Ishikawa (cell line): ENCODE data around the gene TRIP12.

Experiments
- CEBPB ChIP-seq: IDR thresholded peaks from 2 replicates; pipeline ENCODE4 v1.6.1; 2012
- CREB1 ChIP-seq: IDR thresholded peaks from 2 replicates; pipeline ENCODE4 v1.6.1; 2012; ENCODE audit warnings: low read depth
- EGR1 ChIP-seq: IDR thresholded peaks from 2 replicates; pipeline ENCODE4 v1.6.1; 2012
- EP300 ChIP-seq: IDR thresholded peaks from 2 replicates; pipeline ENCODE4 v1.6.1; 2012; ENCODE audit warnings: borderline replicate concordance
- FOXM1 ChIP-seq: IDR thresholded peaks from 2 replicates; pipeline ENCODE4 v1.6.1; 2012; ENCODE audit warnings: low read depth, borderline replicate concordance
- RAD21 ChIP-seq: IDR thresholded peaks from 2 replicates; pipeline ENCODE4 v1.6.1; 2012; ENCODE audit warnings: low read depth
- TAF1 ChIP-seq: IDR thresholded peaks from 2 replicates; pipeline ENCODE4 v1.6.1; 2012; ENCODE audit warnings: low read depth, mild to moderate bottlenecking
- TCF12 ChIP-seq: IDR thresholded peaks from 2 replicates; pipeline ENCODE4 v1.6.1; 2012; ENCODE audit warnings: low read depth
- USF1 ChIP-seq: IDR thresholded peaks from 2 replicates; pipeline ENCODE4 v1.6.1; 2012
- YY1 ChIP-seq: IDR thresholded peaks from 2 replicates; pipeline ENCODE4 v1.6.1; 2012; ENCODE audit warnings: low read depth

- TF ChIP-seq TCF12 (no peak), FOXM1 (no peak), RAD21 (no peak), EGR1 (no peak), YY1 (no peak), USF1 (no peak), CEBPB (no peak), EP300 (no peak), TAF1 (no peak), CREB1 (no peak)
Measured at GRCh38 chr2:229868794-229869193, 53.0 kb downstream of the TRIP12 start.
